Measurements from ENCODE around the gene HOXC12. TPM values are rescaled to one million over a fixed set of nuclear protein-coding genes. Genes with fewer than 3 reads are reported as not detected.

The HOXC12 gene
- total and polyA plus RNA-seq, 2 of the 8 experiments (the other 6 are each of a cell fraction or from before 2014, with no cell fraction given): not detected

- H3K23ac ChIP-seq (ENCODE audit: insufficient read length): no peak overlapping the region
- H3K79me2 ChIP-seq (ENCODE audit: control insufficient read depth in 1 of 2, insufficient read depth in 2 of 2, low read length in 2 of 2): no peaks in the 10 kb centered on the region
- 60% methylated on average over 4 of the region's 4 CpGs; no CpG with 5 or more reads in 1 of the 2 experiments for WGBS, 2 experiments (ENCODE audit: extremely low coverage in 1 of 2, insufficient coverage in 1 of 2, insufficient read length in 1 of 2, insufficient replicate concordance in 2 of 2, low coverage in 1 of 2, low lambda C conversion rate in 2 of 2, missing lambda C conversion rate in 1 of 2)
- no peak overlapping the region for H2BK15ac ChIP-seq (ENCODE audit: low read length)
- peaks cover 93 to 100% (median 99%) of the 10 kb centered on the region in 4 experiments for H3K27me3 ChIP-seq (replicated peaks in 1 of 4; ENCODE audit: control insufficient read depth in 3 of 4, extremely low read depth in 1 of 4, insufficient read depth in 3 of 4, low read length in 3 of 4)
- H4K91ac ChIP-seq (replicated peaks; ENCODE audit: insufficient read length, low read length): no peak overlapping the region
- FAIRE-seq (no peak), DNase-seq (ENCODE audit: low read depth in 1 of 2, low spot score in 2 of 2) (peak in 1 of 2 experiments; percentile 17)
- H3K9ac ChIP-seq (replicated peaks in 1 of 4; ENCODE audit: extremely low read depth in 1 of 4, low read depth in 3 of 4, low read length in 3 of 4): no peak overlapping the region
- no peak overlapping the region for H3K14ac ChIP-seq (ENCODE audit: insufficient read length)
- no peaks in the 10 kb centered on the region; the same call in 1 of the 2 replicates for H3K23me2 ChIP-seq (ENCODE audit: low read depth, low read length)
- H3K4me2 ChIP-seq (ENCODE audit: insufficient read depth in 1 of 2, low read depth in 2 of 2, low read length in 2 of 2): no peak overlapping the region
- POLR2A ChIA-PET (ENCODE audit: partially characterized antibody): no interaction called here
- H3K27ac ChIP-seq (ENCODE audit: low read depth, low read length): no peak overlapping the region
- CTCF ChIA-PET (ENCODE audit: partially characterized antibody): interaction anchor here (1.3 to 1.8 kb wide), 3 partner anchors 39 to 187 kb away, joined by 3 to 4 read pairs (median 3); partner anchors contain the start of gene HOXC5
- H2BK12ac ChIP-seq (ENCODE audit: low read depth, low read length): no peak overlapping the region
- H3K36me3 ChIP-seq (ENCODE audit: control insufficient read depth in 2 of 4, insufficient read depth in 4 of 4, low read length in 3 of 4): peaks cover 0 to 2% (median 0%) of the 10 kb centered on the region in 4 experiments; a peak in 1 of 8 replicates
- H3K9me3 ChIP-seq (ENCODE audit: insufficient read depth in 2 of 2, low read depth in 1 of 2, low read length in 1 of 2): no peaks in the 10 kb centered on the region
- no peak overlapping the region for H3K56ac ChIP-seq (replicated peaks; ENCODE audit: insufficient read length, low read depth, low read length)
- H2AFZ ChIP-seq (ENCODE audit: low read length): no peak overlapping the region
- peaks cover 0 to 4% (median 2%) of the 10 kb centered on the region in 4 experiments; a peak in 4 of 7 replicates for H3K4me1 ChIP-seq (replicated peaks in 1 of 4; ENCODE audit: control insufficient read depth in 3 of 4, insufficient read depth in 4 of 4, low read length in 3 of 4)
- no peak for TF ChIP-seq SAP30 (IDR thresholded peaks at IDR 0.05; ENCODE audit: insufficient read depth, insufficient replicate concordance, low read length)
- TF ChIP-seq NRF1 (IDR thresholded peaks at IDR 0.05; ENCODE audit: low read depth, low read length): no peak
- TF ChIP-seq SRF (IDR thresholded peaks at IDR 0.05; ENCODE audit: low read depth, low read length): no peak
- TF ChIP-seq TEAD4 (IDR thresholded peaks at IDR 0.05; ENCODE audit: low read depth, low read length): no peak
- peak; percentile 57; the same call in 1 of the 2 replicates for TF ChIP-seq CBX8 (IDR thresholded peaks at IDR 0.05; ENCODE audit: borderline replicate concordance, low read depth, low read length)
- no peak overlapping the region for H2BK20ac ChIP-seq (ENCODE audit: low read length)
- no peak overlapping the region for H4K5ac ChIP-seq (ENCODE audit: insufficient read length, low read depth, low read length)
- no peak overlapping the region for H2BK5ac ChIP-seq (ENCODE audit: low read depth, low read length)
- H2BK120ac ChIP-seq (replicated peaks; ENCODE audit: low read depth, low read length): no peak overlapping the region
- no peak overlapping the region for H2AK5ac ChIP-seq (ENCODE audit: low read depth, low read length)
- H3K18ac ChIP-seq (ENCODE audit: extremely low read depth, low read length): no peak overlapping the region
- no peaks in the 10 kb centered on the region for H3K79me1 ChIP-seq (ENCODE audit: low read depth, low read length)
- no peak overlapping the region for H4K8ac ChIP-seq (ENCODE audit: extremely low read depth, insufficient read depth, low read length)
- peaks cover 15 to 24% of the 10 kb centered on the region in 2 experiments for H4K20me1 ChIP-seq (replicated peaks in 1 of 2; ENCODE audit: control insufficient read depth in 1 of 2, insufficient read depth in 2 of 2, low read length in 2 of 2)
- H3K4me3 ChIP-seq (ENCODE audit: extremely low read depth in 1 of 4, insufficient read depth in 2 of 4, low read depth in 3 of 4, low read length in 4 of 4): no peak overlapping the region
- H3K4ac ChIP-seq (replicated peaks; ENCODE audit: insufficient read length, low read depth, low read length): no peak overlapping the region
These were observed 21.8 kb upstream of the HOXC12 start for GRCh38 chr12:53932915-53933314.

All from H1 (cell line).